ENCODE results near the gene LLGL1.
"Not testable (repeated sequence)": the region's sequence is repeated elsewhere in the genome, so short reads cannot be mapped to it uniquely, and the experiment has no call there.

LLGL1 gene

GRCh38 chr17:18194394-18194793, 31.0 kb upstream of the LLGL1 start:
- no peak for DNase-seq (ENCODE audit: low read depth in 2 of 2)

GRCh38 chr17:18194804-18195203, 30.6 kb upstream of the LLGL1 start:
- DNase-seq (ENCODE audit: low read depth in 2 of 2), result no peak

- DNase-seq (ENCODE audit: low read depth in 2 of 2), result no peak
Measured at GRCh38 chr17:18195246-18195645, 30.2 kb upstream of the LLGL1 start.

- no peak for DNase-seq (ENCODE audit: low read depth in 2 of 2)
Measured at GRCh38 chr17:18197535-18198194, 27.8 kb upstream of the LLGL1 start.

- no peak for DNase-seq (ENCODE audit: low read depth in 2 of 2)
Measured at GRCh38 chr17:18198530-18198929, 26.9 kb upstream of the LLGL1 start.

- DNase-seq (ENCODE audit: low read depth in 2 of 2), result no peak
Measured at GRCh38 chr17:18201108-18201507, 24.3 kb upstream of the LLGL1 start.

- no peak for DNase-seq (ENCODE audit: low read depth in 2 of 2)
Measured at GRCh38 chr17:18203308-18203707, 22.1 kb upstream of the LLGL1 start.

- DNase-seq (ENCODE audit: low read depth in 2 of 2), result no peak
Measured at GRCh38 chr17:18205861-18206260, 19.6 kb upstream of the LLGL1 start.

- no peak for DNase-seq (ENCODE audit: low read depth in 2 of 2)
Measured at GRCh38 chr17:18206962-18207361, 18.5 kb upstream of the LLGL1 start.

GRCh38 chr17:18208092-18208491, 17.3 kb upstream of the LLGL1 start:
- no peak for DNase-seq (ENCODE audit: low read depth in 2 of 2)

- DNase-seq (ENCODE audit: low read depth in 2 of 2), result no peak
Measured at GRCh38 chr17:18213666-18214270, 11.7 kb upstream of the LLGL1 start.

- not testable (repeated sequence) for DNase-seq (ENCODE audit: low read depth in 2 of 2)
Measured at GRCh38 chr17:18216906-18217305, 8.5 kb upstream of the LLGL1 start.

GRCh38 chr17:18217412-18218015, 7.9 kb upstream of the LLGL1 start:
- no peak for DNase-seq (ENCODE audit: low read depth in 2 of 2)

GRCh38 chr17:18218756-18219415, 6.5 kb upstream of the LLGL1 start:
- DNase-seq (ENCODE audit: low read depth in 2 of 2), result no peak

GRCh38 chr17:18224053-18224386, 1.4 kb upstream of the LLGL1 start:
- DNase-seq (ENCODE audit: low read depth in 2 of 2), result no peak

- DNase-seq (ENCODE audit: low read depth in 2 of 2), result no peak
Measured at GRCh38 chr17:18224387-18225120, 881 bp upstream of the LLGL1 start.

GRCh38 chr17:18225642-18226283, 328 bp downstream of the LLGL1 start:
- no peak for DNase-seq (ENCODE audit: low read depth in 2 of 2)

GRCh38 chr17:18226284-18226945, 980 bp downstream of the LLGL1 start:
- DNase-seq (ENCODE audit: low read depth in 2 of 2), result no peak

GRCh38 chr17:18227635-18228034, 2.2 kb downstream of the LLGL1 start:
- DNase-seq (ENCODE audit: low read depth in 2 of 2), result no peak

- no peak for DNase-seq (ENCODE audit: low read depth in 2 of 2)
Measured at GRCh38 chr17:18228176-18228682, 2.8 kb downstream of the LLGL1 start.

GRCh38 chr17:18229254-18229653, 3.8 kb downstream of the LLGL1 start:
- no peak for DNase-seq (ENCODE audit: low read depth in 2 of 2)
